Ishikawa (cell line): ENCODE measurements around the gene CUBN.

Experiments
- CEBPB ChIP-seq: IDR thresholded peaks from 2 replicates; pipeline ENCODE4 v1.6.1; 2012
- CREB1 ChIP-seq: IDR thresholded peaks from 2 replicates; pipeline ENCODE4 v1.6.1; 2012; ENCODE audit warnings: low read depth
- EGR1 ChIP-seq: IDR thresholded peaks from 2 replicates; pipeline ENCODE4 v1.6.1; 2012
- EP300 ChIP-seq: IDR thresholded peaks from 2 replicates; pipeline ENCODE4 v1.6.1; 2012; ENCODE audit warnings: borderline replicate concordance
- FOXM1 ChIP-seq: IDR thresholded peaks from 2 replicates; pipeline ENCODE4 v1.6.1; 2012; ENCODE audit warnings: low read depth, borderline replicate concordance
- NFIC ChIP-seq: IDR thresholded peaks from 2 replicates; pipeline ENCODE4 v1.6.1; 2012
- RAD21 ChIP-seq: IDR thresholded peaks from 2 replicates; pipeline ENCODE4 v1.6.1; 2012; ENCODE audit warnings: low read depth
- TAF1 ChIP-seq: IDR thresholded peaks from 2 replicates; pipeline ENCODE4 v1.6.1; 2012; ENCODE audit warnings: low read depth, mild to moderate bottlenecking
- TCF12 ChIP-seq: IDR thresholded peaks from 2 replicates; pipeline ENCODE4 v1.6.1; 2012; ENCODE audit warnings: low read depth
- TEAD4 ChIP-seq: IDR thresholded peaks from 2 replicates; pipeline ENCODE4 v1.6.1; 2012
- YY1 ChIP-seq: IDR thresholded peaks from 2 replicates; pipeline ENCODE4 v1.6.1; 2012; ENCODE audit warnings: low read depth
- ZBTB7A ChIP-seq: IDR thresholded peaks from 2 replicates; pipeline ENCODE4 v1.6.1; 2012; ENCODE audit warnings: low read depth
- TF ChIP-seq, protein P1 (sequence below): IDR thresholded peaks from 2 replicates; pipeline ENCODE4 v1.6.1; 2012
- TF ChIP-seq, protein P2 (sequence below): IDR thresholded peaks from 2 replicates; pipeline ENCODE4 v1.6.1; 2012
- TF ChIP-seq, protein P3 (sequence below): IDR thresholded peaks from 2 replicates; pipeline ENCODE4 v1.6.1; 2012; ENCODE audit warnings: low read depth, mild to moderate bottlenecking

Gene CUBN

DNA sequence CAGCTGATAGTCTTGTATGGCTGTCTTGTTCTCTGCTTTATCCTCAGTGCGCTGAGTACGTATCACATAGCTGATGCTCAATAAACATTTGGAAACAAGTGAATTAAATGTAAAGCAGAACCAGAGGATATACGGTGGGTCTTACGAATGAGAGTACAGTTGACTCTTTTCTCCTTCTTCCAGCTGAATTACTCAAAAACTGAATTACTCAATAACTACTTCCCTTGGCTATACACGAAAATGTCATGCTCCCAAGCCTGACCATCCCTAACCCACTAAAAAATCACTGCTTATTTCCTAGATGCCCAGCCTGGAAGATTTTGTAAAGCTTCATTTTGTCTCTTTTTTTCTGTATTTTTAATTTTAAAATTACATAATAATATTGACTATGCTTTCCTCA, 309.2 kb downstream of the CUBN start:
- TF ChIP-seq FOXM1 = no peak
- no peak for TF ChIP-seq CREB1
- TF ChIP-seq CEBPB = no peak
- no peak for TF ChIP-seq EP300
- no peak for TF ChIP-seq TEAD4
- TF ChIP-seq, protein P1, sequence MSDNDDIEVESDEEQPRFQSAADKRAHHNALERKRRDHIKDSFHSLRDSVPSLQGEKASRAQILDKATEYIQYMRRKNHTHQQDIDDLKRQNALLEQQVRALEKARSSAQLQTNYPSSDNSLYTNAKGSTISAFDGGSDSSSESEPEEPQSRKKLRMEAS = no peak
- TF ChIP-seq YY1 = no peak
- no peak for TF ChIP-seq NFIC
- no peak for TF ChIP-seq RAD21
- no peak for TF ChIP-seq EGR1
- TF ChIP-seq, protein P2, sequence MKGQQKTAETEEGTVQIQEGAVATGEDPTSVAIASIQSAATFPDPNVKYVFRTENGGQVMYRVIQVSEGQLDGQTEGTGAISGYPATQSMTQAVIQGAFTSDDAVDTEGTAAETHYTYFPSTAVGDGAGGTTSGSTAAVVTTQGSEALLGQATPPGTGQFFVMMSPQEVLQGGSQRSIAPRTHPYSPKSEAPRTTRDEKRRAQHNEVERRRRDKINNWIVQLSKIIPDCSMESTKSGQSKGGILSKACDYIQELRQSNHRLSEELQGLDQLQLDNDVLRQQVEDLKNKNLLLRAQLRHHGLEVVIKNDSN = no peak
- TF ChIP-seq ZBTB7A = no peak
- TF ChIP-seq TAF1 = no peak
- no peak for TF ChIP-seq TCF12
- TF ChIP-seq, protein P3, sequence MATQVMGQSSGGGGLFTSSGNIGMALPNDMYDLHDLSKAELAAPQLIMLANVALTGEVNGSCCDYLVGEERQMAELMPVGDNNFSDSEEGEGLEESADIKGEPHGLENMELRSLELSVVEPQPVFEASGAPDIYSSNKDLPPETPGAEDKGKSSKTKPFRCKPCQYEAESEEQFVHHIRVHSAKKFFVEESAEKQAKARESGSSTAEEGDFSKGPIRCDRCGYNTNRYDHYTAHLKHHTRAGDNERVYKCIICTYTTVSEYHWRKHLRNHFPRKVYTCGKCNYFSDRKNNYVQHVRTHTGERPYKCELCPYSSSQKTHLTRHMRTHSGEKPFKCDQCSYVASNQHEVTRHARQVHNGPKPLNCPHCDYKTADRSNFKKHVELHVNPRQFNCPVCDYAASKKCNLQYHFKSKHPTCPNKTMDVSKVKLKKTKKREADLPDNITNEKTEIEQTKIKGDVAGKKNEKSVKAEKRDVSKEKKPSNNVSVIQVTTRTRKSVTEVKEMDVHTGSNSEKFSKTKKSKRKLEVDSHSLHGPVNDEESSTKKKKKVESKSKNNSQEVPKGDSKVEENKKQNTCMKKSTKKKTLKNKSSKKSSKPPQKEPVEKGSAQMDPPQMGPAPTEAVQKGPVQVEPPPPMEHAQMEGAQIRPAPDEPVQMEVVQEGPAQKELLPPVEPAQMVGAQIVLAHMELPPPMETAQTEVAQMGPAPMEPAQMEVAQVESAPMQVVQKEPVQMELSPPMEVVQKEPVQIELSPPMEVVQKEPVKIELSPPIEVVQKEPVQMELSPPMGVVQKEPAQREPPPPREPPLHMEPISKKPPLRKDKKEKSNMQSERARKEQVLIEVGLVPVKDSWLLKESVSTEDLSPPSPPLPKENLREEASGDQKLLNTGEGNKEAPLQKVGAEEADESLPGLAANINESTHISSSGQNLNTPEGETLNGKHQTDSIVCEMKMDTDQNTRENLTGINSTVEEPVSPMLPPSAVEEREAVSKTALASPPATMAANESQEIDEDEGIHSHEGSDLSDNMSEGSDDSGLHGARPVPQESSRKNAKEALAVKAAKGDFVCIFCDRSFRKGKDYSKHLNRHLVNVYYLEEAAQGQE = no peak

DNA sequence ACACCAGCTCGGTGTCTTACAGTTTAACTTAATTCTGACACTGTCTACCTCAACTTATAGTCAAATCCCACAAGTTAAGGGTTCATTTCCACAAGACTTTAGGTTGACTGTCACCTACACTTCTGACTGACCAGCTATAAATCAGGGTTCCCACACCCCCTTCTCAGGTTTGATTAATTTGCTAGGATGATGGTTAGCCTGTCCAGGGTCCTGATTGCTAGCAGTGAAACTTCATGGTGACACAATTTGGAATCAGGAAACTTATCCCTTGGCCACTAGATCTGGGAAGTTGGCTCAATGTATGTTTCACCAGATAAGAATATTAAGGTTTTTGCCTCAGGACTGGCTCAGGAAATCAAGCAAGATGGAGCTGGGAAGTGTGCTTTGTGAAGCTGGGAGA, 309.6 kb downstream of the CUBN start:
- no peak for TF ChIP-seq NFIC
- no peak for TF ChIP-seq RAD21
- no peak for TF ChIP-seq TAF1
- TF ChIP-seq CEBPB = no peak
- no peak for TF ChIP-seq EP300
- TF ChIP-seq, protein P3 = no peak; the same call in 1 of the 2 replicates
- no peak for TF ChIP-seq TCF12
- no peak for TF ChIP-seq CREB1
- no peak for TF ChIP-seq YY1
- TF ChIP-seq, protein P1 = no peak
- TF ChIP-seq FOXM1 = no peak
- no peak for TF ChIP-seq ZBTB7A
- TF ChIP-seq, protein P2 = no peak
- no peak for TF ChIP-seq TEAD4
- TF ChIP-seq EGR1 = no peak

DNA sequence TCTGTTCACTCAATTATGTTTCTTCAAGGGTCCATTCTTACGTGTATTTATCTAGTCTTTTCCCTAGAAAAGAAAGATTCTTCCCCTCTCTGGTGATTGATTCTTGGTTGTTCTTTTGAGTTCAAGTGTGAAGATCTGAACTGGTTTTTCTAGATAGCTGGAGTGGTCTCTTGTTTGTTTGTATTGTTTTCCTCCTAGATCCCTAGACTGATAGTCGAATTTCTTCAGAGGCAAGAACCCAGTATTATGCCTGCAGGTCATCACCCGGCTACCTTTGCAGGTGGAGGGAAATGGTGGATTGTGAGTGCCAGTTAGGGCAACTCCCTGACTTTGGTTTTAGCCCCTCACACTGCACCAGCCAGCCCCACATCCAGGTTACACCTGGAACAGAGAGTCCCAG, 310.2 kb downstream of the CUBN start:
- no peak for TF ChIP-seq FOXM1
- TF ChIP-seq, protein P1 = no peak
- TF ChIP-seq, protein P3 = no peak
- TF ChIP-seq EP300 = no peak
- no peak for TF ChIP-seq YY1
- TF ChIP-seq, protein P2 = no peak
- no peak for TF ChIP-seq NFIC
- TF ChIP-seq ZBTB7A = no peak

DNA sequence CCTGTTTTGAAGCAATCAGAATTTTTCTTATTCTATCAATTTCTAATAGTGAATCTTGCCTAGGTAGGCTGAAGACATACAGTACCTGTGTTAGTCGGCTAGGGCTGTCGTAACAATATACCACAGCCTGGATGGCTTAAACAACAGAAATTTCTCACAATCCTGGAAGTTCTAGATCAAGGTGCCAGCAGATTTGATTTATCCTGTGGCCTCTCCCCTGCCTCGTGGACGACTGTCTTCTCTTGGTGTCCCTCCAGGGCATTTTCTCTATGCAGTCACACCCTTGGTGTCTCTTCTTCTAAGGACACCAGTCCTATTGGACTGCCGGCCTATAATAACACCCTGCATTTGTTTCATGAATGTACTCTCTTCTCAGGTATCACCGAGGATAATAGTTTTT, 310.6 kb downstream of the CUBN start:
- TF ChIP-seq EGR1 (no peak), YY1 (no peak)
